Tibial nerve (tissue), 3 donors: ENCODE results near the gene NTRK3.

ENCODE experiments used
- POLR2A ChIP-seq, 2 donors: fragments of 450-650 bp; IDR thresholded peaks; one replicate each; pipeline ENCODE4 v1.6.1; 2017; ENCODE audit warnings: antibody characterized with exemption in 2 of 2, mild to moderate bottlenecking in 2 of 2, moderate library complexity in 2 of 2
- TF ChIP-seq, protein P1 (sequence below), 5 experiments: fragments of 200-600 bp in 3 of 5; fragments of 450-650 bp in 2 of 5; sonication (generic) in 3 of 5; IDR thresholded peaks; one replicate each; pipeline ENCODE4 v1.5.1; 2016 to 2019; ENCODE audit warnings: antibody characterized with exemption in 5 of 5, mild to moderate bottlenecking in 3 of 5, moderate library complexity in 2 of 5

DNA sequence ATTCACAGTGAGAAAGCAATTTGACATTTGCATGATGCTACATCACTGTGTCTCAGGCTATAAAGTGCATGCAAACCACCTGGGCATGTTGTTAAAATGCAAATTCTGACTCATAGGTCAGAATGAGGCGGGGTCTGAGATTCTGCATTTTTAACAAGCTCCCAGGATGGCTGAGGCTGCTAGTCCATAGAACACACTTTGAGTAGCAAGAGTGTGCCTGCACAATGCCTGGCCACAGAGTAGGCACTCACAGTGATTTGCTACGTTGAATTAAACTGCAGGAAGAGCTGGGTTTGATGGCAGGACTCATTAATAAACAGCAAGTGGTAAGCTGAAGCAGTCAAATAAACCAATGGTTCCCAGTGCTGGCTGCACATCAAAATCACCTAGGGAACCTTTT, 48.1 kb downstream of the NTRK3 start:
- no peak for TF ChIP-seq POLR2A (IDR thresholded peaks at IDR 0.05)
- TF ChIP-seq, protein P1, sequence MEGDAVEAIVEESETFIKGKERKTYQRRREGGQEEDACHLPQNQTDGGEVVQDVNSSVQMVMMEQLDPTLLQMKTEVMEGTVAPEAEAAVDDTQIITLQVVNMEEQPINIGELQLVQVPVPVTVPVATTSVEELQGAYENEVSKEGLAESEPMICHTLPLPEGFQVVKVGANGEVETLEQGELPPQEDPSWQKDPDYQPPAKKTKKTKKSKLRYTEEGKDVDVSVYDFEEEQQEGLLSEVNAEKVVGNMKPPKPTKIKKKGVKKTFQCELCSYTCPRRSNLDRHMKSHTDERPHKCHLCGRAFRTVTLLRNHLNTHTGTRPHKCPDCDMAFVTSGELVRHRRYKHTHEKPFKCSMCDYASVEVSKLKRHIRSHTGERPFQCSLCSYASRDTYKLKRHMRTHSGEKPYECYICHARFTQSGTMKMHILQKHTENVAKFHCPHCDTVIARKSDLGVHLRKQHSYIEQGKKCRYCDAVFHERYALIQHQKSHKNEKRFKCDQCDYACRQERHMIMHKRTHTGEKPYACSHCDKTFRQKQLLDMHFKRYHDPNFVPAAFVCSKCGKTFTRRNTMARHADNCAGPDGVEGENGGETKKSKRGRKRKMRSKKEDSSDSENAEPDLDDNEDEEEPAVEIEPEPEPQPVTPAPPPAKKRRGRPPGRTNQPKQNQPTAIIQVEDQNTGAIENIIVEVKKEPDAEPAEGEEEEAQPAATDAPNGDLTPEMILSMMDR (IDR thresholded peaks at IDR 0.05) = no peak
